Lung (tissue), 12 donors: ENCODE measurements around the gene MBP. TPM values are rescaled to one million over a fixed set of nuclear protein-coding genes. Genes with fewer than 3 reads are reported as not detected.

Source experiments
- ATAC-seq: fragments of 200-7000 bp; cut with Tn5 transposase; one replicate; pipeline ENCODE4 v1.9.1; 2020; ENCODE audit warnings: moderate number of reproducible peaks; ENCODE audit not compliant: insufficient read depth, low FRiP score
- DNase-seq, 3 donors: peaks; one replicate each; pipeline ENCODE4 v3.0.0-alpha.2; 2013 to 2017
- H3K27ac ChIP-seq, 2 donors: one replicate each; pipeline ENCODE4 v1.5.1; 2013; ENCODE audit warnings: mild to moderate bottlenecking in 2 of 2, moderate library complexity in 2 of 2, control low read depth in 1 of 2, inconsistent platforms in 1 of 2, low read depth in 1 of 2, low read length in 1 of 2
- H3K27me3 ChIP-seq, 3 donors: one replicate each; pipeline ENCODE4 v1.5.1; 2013; ENCODE audit warnings: low read length in 2 of 3; ENCODE audit not compliant: control insufficient read depth in 3 of 3, insufficient read depth in 3 of 3
- H3K36me3 ChIP-seq, 4 donors: one replicate each; pipeline ENCODE4 v1.5.1; 2013; ENCODE audit warnings: low read length in 4 of 4, mild to moderate bottlenecking in 1 of 4, moderate library complexity in 1 of 4; ENCODE audit not compliant: control insufficient read depth in 4 of 4, insufficient read depth in 4 of 4
- H3K4me1 ChIP-seq, 5 donors: one replicate each; pipeline ENCODE4 v1.5.1; 2013; ENCODE audit warnings: low read length in 5 of 5, mild to moderate bottlenecking in 2 of 5, moderate library complexity in 1 of 5; ENCODE audit not compliant: control insufficient read depth in 5 of 5, insufficient read depth in 5 of 5
- H3K4me3 ChIP-seq: one replicate; pipeline ENCODE4 v1.5.1; 2013; ENCODE audit warnings: mild to moderate bottlenecking, control low read depth, moderate library complexity
- H3K9ac ChIP-seq, 2 donors: one replicate each; pipeline ENCODE4 v1.5.1; 2013; ENCODE audit warnings: low read length in 2 of 2, control low read depth in 1 of 2; ENCODE audit not compliant: insufficient read depth in 1 of 2
- H3K9me3 ChIP-seq, 4 donors: one replicate each; pipeline ENCODE4 v1.5.1; 2013; ENCODE audit warnings: low read length in 3 of 4, mild to moderate bottlenecking in 1 of 4, moderate library complexity in 1 of 4; ENCODE audit not compliant: control insufficient read depth in 4 of 4, insufficient read depth in 3 of 4
- WGBS, 2 donors: extraction: QIAGEN DNeasy Blood & Tissue Kit; methylation state at CpG; one replicate each; pipeline ENCODE4 v1.1.7; 2013; 5-methylcytosine and 5-hydroxymethylcytosine counted together
- polyA plus RNA-seq, 2 donors: library from polyadenylated mRNA; stranded (reverse); fragments of 200-250 nt; gene quantifications; one replicate each; pipeline ENCODE4 v1.2.1, GENCODE V29; 2013
- total RNA-seq, 2 donors: library from RNA; depleted of rRNA in 1 of 2; stranded (reverse); fragments of >200 nt in 1 of 2; gene quantifications; one replicate each; pipeline ENCODE4 v1.2.1, GENCODE V29; 2014 to 2021
- TF ChIP-seq, protein P1 (sequence below): IDR thresholded peaks from 2 replicates; pipeline ENCODE4 v1.5.1; 2012; ENCODE audit warnings: mild to moderate bottlenecking; ENCODE audit errors: control extremely low read depth, extremely low read depth
- donor health status: control.
- donor health status: control.
- donor health status: Bipolar disorder and iron deficiency.
- donor health status: healthy.
- donor health status: DM: yes; HTN: yes; CAD: no.

The MBP gene
- total and polyA plus RNA-seq, 4 donors: 15.6 to 64.1 (median 30.9) TPM

DNA sequence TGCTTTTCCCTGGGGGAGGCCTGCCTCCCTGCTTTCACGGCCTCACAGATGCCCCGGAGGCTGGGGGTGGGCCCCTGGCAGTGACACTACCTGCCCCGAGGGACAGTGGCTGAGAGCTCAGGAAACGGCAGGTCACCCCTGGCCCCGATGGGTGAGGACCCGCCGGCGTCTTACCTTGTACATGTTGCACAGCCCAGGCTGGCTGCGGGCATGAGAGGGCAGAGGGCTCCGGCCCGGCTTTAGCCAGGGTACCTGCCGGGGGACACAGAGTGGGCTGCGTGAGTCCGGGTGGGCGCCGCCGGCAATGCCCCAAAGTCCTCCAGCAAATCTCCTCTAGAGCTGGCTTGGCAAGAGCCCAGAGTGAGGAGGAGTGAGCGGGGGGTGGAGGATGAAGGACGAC is 122.9 kb downstream of the MBP start:
- ATAC-seq: no peak
- peaks cover 0 to 13% (median 0%) of the 10 kb centered on the region in 4 donors for H3K36me3 ChIP-seq
- H3K9me3 ChIP-seq: no peaks in the 10 kb centered on the region
- no peaks in the 10 kb centered on the region for H3K27me3 ChIP-seq
- no peak for DNase-seq
- TF ChIP-seq, protein P1, sequence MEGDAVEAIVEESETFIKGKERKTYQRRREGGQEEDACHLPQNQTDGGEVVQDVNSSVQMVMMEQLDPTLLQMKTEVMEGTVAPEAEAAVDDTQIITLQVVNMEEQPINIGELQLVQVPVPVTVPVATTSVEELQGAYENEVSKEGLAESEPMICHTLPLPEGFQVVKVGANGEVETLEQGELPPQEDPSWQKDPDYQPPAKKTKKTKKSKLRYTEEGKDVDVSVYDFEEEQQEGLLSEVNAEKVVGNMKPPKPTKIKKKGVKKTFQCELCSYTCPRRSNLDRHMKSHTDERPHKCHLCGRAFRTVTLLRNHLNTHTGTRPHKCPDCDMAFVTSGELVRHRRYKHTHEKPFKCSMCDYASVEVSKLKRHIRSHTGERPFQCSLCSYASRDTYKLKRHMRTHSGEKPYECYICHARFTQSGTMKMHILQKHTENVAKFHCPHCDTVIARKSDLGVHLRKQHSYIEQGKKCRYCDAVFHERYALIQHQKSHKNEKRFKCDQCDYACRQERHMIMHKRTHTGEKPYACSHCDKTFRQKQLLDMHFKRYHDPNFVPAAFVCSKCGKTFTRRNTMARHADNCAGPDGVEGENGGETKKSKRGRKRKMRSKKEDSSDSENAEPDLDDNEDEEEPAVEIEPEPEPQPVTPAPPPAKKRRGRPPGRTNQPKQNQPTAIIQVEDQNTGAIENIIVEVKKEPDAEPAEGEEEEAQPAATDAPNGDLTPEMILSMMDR: no peak
- H3K9ac ChIP-seq: no peak overlapping the region
- H3K4me3 ChIP-seq: no peak overlapping the region
- H3K4me1 ChIP-seq: peaks cover 2 to 13% (median 7%) of the 10 kb centered on the region in 5 donors
- no peak overlapping the region for H3K27ac ChIP-seq
- WGBS, 2 donors: 90 to 92% methylated on average over 19 of the region's 19 CpGs

DNA sequence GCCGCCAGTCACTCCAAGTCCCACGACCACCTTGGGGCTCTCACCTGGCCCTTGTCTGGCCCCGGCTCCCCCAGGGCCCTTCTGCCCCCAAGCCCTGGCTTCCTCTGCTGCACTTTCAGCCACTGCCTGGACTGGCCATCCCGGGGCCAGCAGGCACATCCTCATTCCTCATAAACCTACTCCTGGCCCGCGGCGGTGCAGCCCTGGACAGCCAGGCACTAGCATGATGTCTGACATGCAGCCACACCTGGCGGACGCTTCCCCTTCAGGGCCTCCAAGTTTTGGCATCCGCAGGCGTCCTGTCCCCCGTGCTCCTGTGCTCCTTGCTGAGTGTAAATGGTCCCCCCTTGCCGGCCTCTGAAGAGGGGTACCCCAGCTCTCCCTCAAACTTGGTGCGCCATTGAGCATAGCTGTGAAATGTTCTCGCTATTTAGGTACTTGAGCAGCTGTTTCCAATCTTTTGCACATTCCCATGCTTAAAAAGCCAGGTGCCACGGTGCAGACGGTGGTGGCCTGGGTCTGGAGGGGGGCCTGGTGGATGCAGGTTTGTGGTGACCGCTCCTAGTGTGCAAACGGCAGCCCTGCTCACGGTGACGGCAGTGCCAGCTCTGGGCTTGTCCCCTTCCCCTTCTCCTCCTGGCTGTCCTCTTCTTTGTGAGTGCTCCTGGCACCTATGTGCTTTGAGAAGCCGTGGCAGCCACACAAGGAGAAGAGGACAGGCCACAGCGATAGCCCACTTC is 123.8 kb downstream of the MBP start:
- no peak overlapping the region for H3K27ac ChIP-seq
- H3K9me3 ChIP-seq: no peaks in the 10 kb centered on the region
- H3K4me1 ChIP-seq: peaks cover 0 to 5% (median 3%) of the 10 kb centered on the region in 5 donors
- H3K9ac ChIP-seq: no peak overlapping the region
- H3K4me3 ChIP-seq: no peak overlapping the region
- H3K27me3 ChIP-seq: no peaks in the 10 kb centered on the region
- TF ChIP-seq, protein P1: no peak
- WGBS, 2 donors: 90 to 94% methylated on average over 23 of the region's 23 CpGs
- peaks cover 0 to 13% (median 0%) of the 10 kb centered on the region in 4 donors for H3K36me3 ChIP-seq
- no peak for DNase-seq
- ATAC-seq: no peak

DNA sequence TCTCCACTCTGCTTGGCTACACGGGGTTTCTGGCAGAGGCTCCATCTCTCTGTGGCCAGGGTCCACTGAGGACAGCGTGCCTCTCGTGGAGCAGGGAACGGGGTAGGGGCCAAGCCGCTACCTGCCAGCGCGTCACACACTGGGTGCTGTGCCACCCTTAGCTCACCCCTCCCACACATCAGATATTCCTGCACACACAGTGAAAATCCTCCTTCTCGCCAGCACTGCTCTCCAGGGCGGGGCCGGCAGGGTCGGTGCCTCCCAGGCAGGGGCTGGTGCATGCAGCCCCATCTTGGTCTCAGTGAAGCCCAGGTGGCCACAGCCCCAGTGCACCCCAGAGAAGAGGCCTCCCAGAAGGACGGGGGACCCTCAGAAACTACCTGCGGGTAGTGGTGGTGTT is 124.6 kb downstream of the MBP start:
- Histone ChIP-seq H3K27me3 (no peaks in the 10 kb centered on the region), H3K36me3 (peaks cover 0 to 13% (median 0%) of the 10 kb centered on the region in 4 donors), H3K9ac (no peak overlapping the region), H3K27ac (no peak overlapping the region), H3K9me3 (no peaks in the 10 kb centered on the region), H3K4me3 (no peak overlapping the region), H3K4me1 (peaks cover 0 to 3% (median 0%) of the 10 kb centered on the region in 5 donors)
- ATAC-seq (no peak), DNase-seq (no peak)
- TF ChIP-seq, protein P1: no peak
- 95 to 96% methylated on average over 13 of the region's 13 CpGs for WGBS, 2 donors
